Body of pancreas (tissue), 4 donors: ENCODE measurements around the gene GDF7.

Experiments used
- CTCF ChIP-seq, 7 experiments: fragments of 450-650 bp in 4 of 7; fragments of 200-600 bp in 3 of 7; sonication (generic) in 3 of 7; IDR thresholded peaks; one replicate each; pipeline ENCODE4 v1.5.1; 2016 to 2019; ENCODE audit warnings: antibody characterized with exemption in 7 of 7
- POLR2A ChIP-seq, 3 donors: fragments of 450-650 bp; IDR thresholded peaks; one replicate each; pipeline ENCODE4 v1.6.1; 2016; ENCODE audit warnings: antibody characterized with exemption in 3 of 3, mild to moderate bottlenecking in 2 of 3

GRCh38 chr2:20619624-20620024 lies 47.3 kb upstream of the GDF7 start:
- no peak for TF ChIP-seq CTCF (IDR thresholded peaks at IDR 0.05)
- no peak for TF ChIP-seq POLR2A (IDR thresholded peaks at IDR 0.05)
